Esophagus squamous epithelium (tissue), 4 donors: ENCODE data around the gene LINC01488.

Experiments used
- CTCF ChIP-seq, 6 experiments: fragments of 450-650 bp in 4 of 6; fragments of 200-600 bp in 2 of 6; sonication (generic) in 2 of 6; IDR thresholded peaks; one replicate each; pipeline ENCODE4 v1.5.1; 2016 to 2019; ENCODE audit warnings: antibody characterized with exemption in 6 of 6, mild to moderate bottlenecking in 4 of 6, moderate library complexity in 4 of 6
- POLR2A ChIP-seq, 4 donors: fragments of 450-650 bp; IDR thresholded peaks; one replicate each; pipeline ENCODE4 v1.6.1; 2017; ENCODE audit warnings: antibody characterized with exemption in 4 of 4, mild to moderate bottlenecking in 4 of 4, moderate library complexity in 3 of 4

GRCh38 chr11:69524291-69524882 is 42.9 kb downstream of the LINC01488 start:
- TF ChIP-seq CTCF (IDR thresholded peaks at IDR 0.05) (no peak), POLR2A (IDR thresholded peaks at IDR 0.05) (no peak)
